ENCODE data around the gene SAXO2. TPM values are rescaled to one million over a fixed set of nuclear protein-coding genes. Genes with fewer than 3 reads are reported as not detected.
"Not testable (repeated sequence)": the region's sequence is repeated elsewhere in the genome, so short reads cannot be mapped to it uniquely, and the experiment has no call there.

The SAXO2 gene
- total RNA-seq (2014; rRNA removed; shearing (Covaris generic); ENCODE audit: low replicate concordance) = 0.60 and 6.8 TPM in 2 replicates

DNA sequence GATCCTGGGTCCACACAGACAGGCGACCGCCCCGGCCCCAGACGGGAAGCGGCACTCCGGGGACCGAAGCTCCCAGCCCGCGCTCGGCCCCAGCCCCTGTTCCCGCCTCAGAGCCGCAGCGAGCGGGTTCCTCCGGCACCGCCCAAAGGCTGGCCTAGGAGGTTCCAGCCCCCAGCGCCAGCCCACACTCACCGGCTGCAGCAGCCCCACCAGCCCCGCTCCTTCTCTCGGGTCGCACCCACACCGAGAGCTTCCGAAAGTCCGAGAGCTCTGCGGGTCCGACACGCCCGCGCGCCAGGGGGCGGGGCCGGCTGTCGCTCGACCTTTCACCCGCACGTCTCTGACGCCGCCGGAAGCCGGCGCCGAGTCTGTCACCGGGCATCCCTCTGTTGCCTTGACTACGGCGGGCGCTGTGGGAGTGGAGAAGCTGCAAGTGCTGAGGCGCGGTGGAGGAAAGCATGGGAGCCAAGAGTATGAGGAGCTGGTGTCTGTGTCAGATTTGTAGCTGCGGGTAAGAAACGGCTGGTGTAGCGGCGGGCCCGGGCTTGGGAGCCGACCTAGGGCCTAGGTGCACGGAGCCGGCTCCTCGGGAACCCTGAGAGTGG is at the start of gene SAXO2, which contains the start of gene EFL1:
Gene SAXO2 (plus strand): TSS at position 397 of the 605 bp plus-strand sequence. CDS start 62 bp downstream, at position 459.
Gene EFL1 (minus strand): TSS at position 313 of the 605 bp plus-strand sequence. CDS start 956 bp downstream, outside the sequence.
- Histone ChIP-seq H2AFZ (ENCODE audit: low read length) (peak within 1 kb of the TSS; percentile 94), H3K4me3 (ENCODE audit: low read length) (peak within 1 kb of the TSS; percentile 92)

GRCh38 chr15:82216092-82216491 is 46.5 kb upstream of the SAXO2 start:
- H3K4me1 ChIP-seq (ENCODE audit: low read length); H3K27ac ChIP-seq (ENCODE audit: low read length); H4K20me1 ChIP-seq (ENCODE audit: insufficient read depth, low read depth, low read length); H3K4me3 ChIP-seq (ENCODE audit: low read length); H3K9me3 ChIP-seq (ENCODE audit: low read length); H3K9ac ChIP-seq (ENCODE audit: low read length); H3K9me2 ChIP-seq (replicated peaks; ENCODE audit: insufficient read depth, low read length); H2AFZ ChIP-seq (ENCODE audit: low read length); DNase-seq; H3K79me2 ChIP-seq (ENCODE audit: low read length); H3K27me3 ChIP-seq (ENCODE audit: low read length); H3K4me2 ChIP-seq (ENCODE audit: low read depth, low read length, poor library complexity, severe bottlenecking); H3K36me3 ChIP-seq (ENCODE audit: insufficient read depth, low read length): not testable (repeated sequence)

More for the DNA sequence above, at the start of gene SAXO2, which contains the start of gene EFL1:
- H3K79me2 ChIP-seq (ENCODE audit: low read length) = peaks cover 39% of the 10 kb centered on the region
- H3K4me1 ChIP-seq (ENCODE audit: low read length) = peaks cover 22% of the 10 kb centered on the region
- H3K36me3 ChIP-seq (ENCODE audit: insufficient read depth, low read length) = peaks cover 12% of the 10 kb centered on the region; the same call in 1 of the 2 replicates
- no peaks in the 10 kb centered on the region for H3K27me3 ChIP-seq (ENCODE audit: low read length)
- no peaks in the 10 kb centered on the region for H3K9me3 ChIP-seq (ENCODE audit: low read length)
- H3K27ac ChIP-seq (ENCODE audit: low read length) = no peak within 1 kb of the TSS
- peak; percentile 95 for DNase-seq
- H3K9ac ChIP-seq (ENCODE audit: low read length) = peak within 1 kb of the TSS; percentile 87
- H4K20me1 ChIP-seq (ENCODE audit: insufficient read depth, low read depth, low read length) = no peaks in the 10 kb centered on the region
- H3K9me2 ChIP-seq (replicated peaks; ENCODE audit: insufficient read depth, low read length) = no peaks in the 10 kb centered on the region
- H3K4me2 ChIP-seq (ENCODE audit: low read depth, low read length, poor library complexity, severe bottlenecking) = peak within 1 kb of the TSS; percentile 82

GRCh38 chr15:82221535-82221934 is 41.1 kb upstream of the SAXO2 start:
- H2AFZ ChIP-seq (ENCODE audit: low read length); H4K20me1 ChIP-seq (ENCODE audit: insufficient read depth, low read depth, low read length); H3K4me1 ChIP-seq (ENCODE audit: low read length); H3K36me3 ChIP-seq (ENCODE audit: insufficient read depth, low read length); H3K9ac ChIP-seq (ENCODE audit: low read length); H3K27ac ChIP-seq (ENCODE audit: low read length); H3K27me3 ChIP-seq (ENCODE audit: low read length); H3K9me3 ChIP-seq (ENCODE audit: low read length); H3K4me2 ChIP-seq (ENCODE audit: low read depth, low read length, poor library complexity, severe bottlenecking); H3K4me3 ChIP-seq (ENCODE audit: low read length); H3K79me2 ChIP-seq (ENCODE audit: low read length); H3K9me2 ChIP-seq (replicated peaks; ENCODE audit: insufficient read depth, low read length): not testable (repeated sequence)
- peak; percentile 61 for DNase-seq

- H3K4me2 ChIP-seq (ENCODE audit: low read depth, low read length, poor library complexity, severe bottlenecking) = no peak overlapping the region
Observed at GRCh38 chr15:82228750-82229149, 33.9 kb upstream of the SAXO2 start.

DNA sequence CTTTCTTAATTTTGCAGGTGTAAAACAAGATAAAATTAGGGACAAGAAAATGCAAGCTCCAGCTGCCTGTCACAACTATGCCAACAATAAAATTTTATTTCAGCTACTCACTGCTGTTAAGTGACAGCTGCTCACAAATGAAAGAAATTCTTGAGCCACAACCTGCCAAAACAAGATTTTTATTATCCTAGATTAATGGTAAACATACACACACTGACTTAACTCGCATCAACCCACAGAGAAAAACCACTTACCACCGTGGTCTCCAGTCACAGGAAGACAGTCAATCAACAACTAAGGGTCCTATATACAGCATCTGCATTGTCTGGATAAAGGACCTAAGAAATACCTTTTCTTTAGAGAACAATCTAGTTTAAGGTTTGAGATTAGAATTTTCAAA is 31.4 kb upstream of the SAXO2 start:
- H3K9me3 ChIP-seq (ENCODE audit: low read length) = no peaks in the 10 kb centered on the region
- no peak overlapping the region for H3K4me3 ChIP-seq (ENCODE audit: low read length)
- H3K27ac ChIP-seq (ENCODE audit: low read length) = no peak overlapping the region
- H2AFZ ChIP-seq (ENCODE audit: low read length) = no peak overlapping the region
- H3K4me1 ChIP-seq (ENCODE audit: low read length) = peaks cover 18% of the 10 kb centered on the region
- H3K36me3 ChIP-seq (ENCODE audit: insufficient read depth, low read length) = peaks cover 26% of the 10 kb centered on the region
- H3K27me3 ChIP-seq (ENCODE audit: low read length) = no peaks in the 10 kb centered on the region
- H4K20me1 ChIP-seq (ENCODE audit: insufficient read depth, low read depth, low read length) = no peaks in the 10 kb centered on the region
- H3K79me2 ChIP-seq (ENCODE audit: low read length) = peaks cover 19% of the 10 kb centered on the region
- no peak overlapping the region for H3K9ac ChIP-seq (ENCODE audit: low read length)
- DNase-seq = no peak
- H3K9me2 ChIP-seq (replicated peaks; ENCODE audit: insufficient read depth, low read length) = no peaks in the 10 kb centered on the region
- no peak overlapping the region for H3K4me2 ChIP-seq (ENCODE audit: low read depth, low read length, poor library complexity, severe bottlenecking)

More at GRCh38 chr15:82228750-82229149, 33.9 kb upstream of the SAXO2 start:
- Histone ChIP-seq H3K9ac (ENCODE audit: low read length) (no peak overlapping the region), H2AFZ (ENCODE audit: low read length) (no peak overlapping the region), H3K4me3 (ENCODE audit: low read length) (no peak overlapping the region), H3K4me1 (ENCODE audit: low read length) (peaks cover 14% of the 10 kb centered on the region), H3K9me3 (ENCODE audit: low read length) (no peaks in the 10 kb centered on the region), H4K20me1 (ENCODE audit: insufficient read depth, low read depth, low read length) (no peaks in the 10 kb centered on the region), H3K79me2 (ENCODE audit: low read length) (peaks cover 14% of the 10 kb centered on the region), H3K27me3 (ENCODE audit: low read length) (no peaks in the 10 kb centered on the region), H3K36me3 (ENCODE audit: insufficient read depth, low read length) (peaks cover 26% of the 10 kb centered on the region), H3K9me2 (replicated peaks; ENCODE audit: insufficient read depth, low read length) (no peaks in the 10 kb centered on the region), H3K27ac (ENCODE audit: low read length) (no peak overlapping the region)
- DNase-seq = no peak

- H3K9ac ChIP-seq (ENCODE audit: low read length) = no peak overlapping the region
- no peaks in the 10 kb centered on the region for H4K20me1 ChIP-seq (ENCODE audit: insufficient read depth, low read depth, low read length)
Observed at GRCh38 chr15:82231842-82232241, 30.8 kb upstream of the SAXO2 start.

DNA sequence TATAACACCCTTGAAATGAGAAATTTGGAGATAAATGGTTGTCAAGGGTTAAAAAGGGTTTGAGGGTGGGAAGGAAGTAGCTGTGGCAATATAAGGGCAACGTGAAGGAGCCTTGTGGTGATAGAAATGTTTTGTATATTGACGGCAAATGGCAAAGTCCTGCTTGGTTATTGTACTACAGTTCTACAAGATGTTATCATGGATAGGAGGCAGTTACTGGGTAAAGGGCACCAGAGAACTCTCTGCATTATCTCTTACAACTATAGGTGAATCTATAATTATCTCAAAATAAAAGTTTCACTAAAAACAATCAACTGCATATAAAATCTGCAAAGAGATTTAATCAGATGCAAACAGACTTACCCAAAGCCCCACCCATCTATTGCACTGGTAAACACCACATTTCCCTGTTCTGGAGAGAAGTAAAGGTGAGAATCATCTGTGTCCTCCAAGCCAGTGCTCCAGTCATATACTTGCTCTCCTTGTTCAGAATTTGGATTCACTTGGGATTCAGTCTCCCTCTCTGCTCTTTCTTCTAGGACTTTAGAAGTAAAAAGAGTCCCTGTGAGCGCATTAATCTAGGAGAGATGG is 24.6 kb upstream of the SAXO2 start:
- H3K9me2 ChIP-seq (replicated peaks; ENCODE audit: insufficient read depth, low read length); H3K4me3 ChIP-seq (ENCODE audit: low read length); H3K27me3 ChIP-seq (ENCODE audit: low read length); DNase-seq; H3K9me3 ChIP-seq (ENCODE audit: low read length); H4K20me1 ChIP-seq (ENCODE audit: insufficient read depth, low read depth, low read length); H3K27ac ChIP-seq (ENCODE audit: low read length); H2AFZ ChIP-seq (ENCODE audit: low read length); H3K4me2 ChIP-seq (ENCODE audit: low read depth, low read length, poor library complexity, severe bottlenecking); H3K9ac ChIP-seq (ENCODE audit: low read length); H3K36me3 ChIP-seq (ENCODE audit: insufficient read depth, low read length): not testable (repeated sequence)
- peaks cover 12% of the 10 kb centered on the region for H3K4me1 ChIP-seq (ENCODE audit: low read length)
- peaks cover 11% of the 10 kb centered on the region; the same call in 1 of the 2 replicates for H3K79me2 ChIP-seq (ENCODE audit: low read length)

More at GRCh38 chr15:82231842-82232241, 30.8 kb upstream of the SAXO2 start:
- Histone ChIP-seq H3K79me2 (ENCODE audit: low read length) (peaks cover 21% of the 10 kb centered on the region), H3K9me3 (ENCODE audit: low read length) (no peaks in the 10 kb centered on the region), H3K4me2 (ENCODE audit: low read depth, low read length, poor library complexity, severe bottlenecking) (no peak overlapping the region), H3K9me2 (replicated peaks; ENCODE audit: insufficient read depth, low read length) (no peaks in the 10 kb centered on the region), H3K36me3 (ENCODE audit: insufficient read depth, low read length) (peaks cover 22% of the 10 kb centered on the region), H3K4me1 (ENCODE audit: low read length) (peaks cover 18% of the 10 kb centered on the region), H3K27ac (ENCODE audit: low read length) (no peak overlapping the region), H3K27me3 (ENCODE audit: low read length) (no peaks in the 10 kb centered on the region), H3K4me3 (ENCODE audit: low read length) (no peak overlapping the region), H2AFZ (ENCODE audit: low read length) (no peak overlapping the region)
- no peak for DNase-seq

DNA sequence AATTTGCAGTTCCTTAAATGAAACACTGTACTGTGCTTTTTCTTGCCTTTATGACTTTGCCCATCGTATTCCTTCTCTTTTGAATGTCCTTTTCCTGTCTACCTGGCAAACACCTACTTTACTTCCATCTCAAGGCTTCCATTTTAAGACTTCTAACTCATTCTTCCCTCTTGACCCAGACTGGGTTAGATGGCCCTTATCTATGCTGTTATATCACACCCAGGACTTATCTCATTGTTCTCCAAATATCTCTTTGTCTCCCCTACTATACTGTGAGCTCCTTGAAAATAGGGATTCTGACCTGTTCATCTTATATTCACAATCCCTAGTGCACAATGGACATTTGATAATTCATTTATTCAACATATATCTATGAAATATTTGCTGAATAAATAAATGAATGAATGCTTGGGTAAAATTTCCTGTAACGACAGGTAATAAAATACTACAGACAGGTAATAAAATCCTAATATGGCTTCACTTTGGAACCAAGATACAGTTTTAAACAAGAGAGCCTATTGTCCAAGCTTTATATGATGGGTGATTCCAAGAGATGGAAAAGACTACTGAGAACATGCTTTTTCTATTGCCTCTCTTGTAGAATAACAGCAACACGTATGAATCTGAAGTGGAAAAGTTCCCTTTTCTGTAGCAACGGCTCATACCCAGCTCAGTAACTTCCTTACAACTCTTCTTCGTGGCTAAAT is 22.8 kb upstream of the SAXO2 start:
- Histone ChIP-seq H4K20me1 (ENCODE audit: insufficient read depth, low read depth, low read length) (no peaks in the 10 kb centered on the region), H3K79me2 (ENCODE audit: low read length) (peaks cover 7% of the 10 kb centered on the region; the same call in 1 of the 2 replicates), H3K9me3 (ENCODE audit: low read length) (no peaks in the 10 kb centered on the region), H3K4me3 (ENCODE audit: low read length) (no peak overlapping the region), H3K4me1 (ENCODE audit: low read length) (no peaks in the 10 kb centered on the region), H2AFZ (ENCODE audit: low read length) (no peak overlapping the region), H3K9ac (ENCODE audit: low read length) (no peak overlapping the region), H3K9me2 (replicated peaks; ENCODE audit: insufficient read depth, low read length) (no peaks in the 10 kb centered on the region), H3K36me3 (ENCODE audit: insufficient read depth, low read length) (peaks cover 4% of the 10 kb centered on the region), H3K27ac (ENCODE audit: low read length) (no peak overlapping the region), H3K4me2 (ENCODE audit: low read depth, low read length, poor library complexity, severe bottlenecking) (no peak overlapping the region), H3K27me3 (ENCODE audit: low read length) (no peaks in the 10 kb centered on the region)
- DNase-seq = no peak

Data from Karpas-422 (cell line).